DOHH2 (cell line): ENCODE measurements around the gene HACD2.

ENCODE experiments used
- H3F3A ChIP-seq: fragments of 200-600 bp; sonication (generic), shearing (Covaris generic); 2 replicates; pipeline ENCODE4 v1.6.0; 2016; ENCODE audit warnings: antibody characterized with exemption, mild to moderate bottlenecking; ENCODE audit not compliant: control insufficient read depth, insufficient read depth
- H3K27ac ChIP-seq: fragments of 200-600 bp; sonication (generic); 2 replicates; pipeline ENCODE4 v1.5.1; 2014; ENCODE audit warnings: low read depth, mild to moderate bottlenecking, low read length, moderate library complexity
- H3K27me3 ChIP-seq: fragments of 200-600 bp; sonication (generic); 2 replicates; pipeline ENCODE4 v1.6.1; 2014; ENCODE audit warnings: mild to moderate bottlenecking, low read length, mixed read lengths; ENCODE audit not compliant: control insufficient read depth
- H3K36me3 ChIP-seq: fragments of 200-600 bp; sonication (generic); 2 replicates; pipeline ENCODE4 v1.6.1; 2014; ENCODE audit warnings: mild to moderate bottlenecking, low read length, moderate library complexity, mixed read lengths; ENCODE audit not compliant: control insufficient read depth
- H3K4me1 ChIP-seq: fragments of 200-600 bp; sonication (generic); 2 replicates; pipeline ENCODE4 v1.6.1; 2014; ENCODE audit warnings: mild to moderate bottlenecking, low read length, mixed read lengths; ENCODE audit not compliant: control insufficient read depth
- H3K4me2 ChIP-seq: fragments of 200-600 bp; sonication (generic); 2 replicates; pipeline ENCODE4 v1.6.0; 2014; ENCODE audit warnings: mild to moderate bottlenecking, low read length, moderate library complexity
- H3K4me3 ChIP-seq: fragments of 200-600 bp; sonication (generic); 2 replicates; pipeline ENCODE4 v1.5.1; 2014; ENCODE audit warnings: mild to moderate bottlenecking, low read length, mixed read lengths
- H3K79me2 ChIP-seq: fragments of 200-600 bp; sonication (generic); 2 replicates; pipeline ENCODE4 v1.6.1; 2014; ENCODE audit warnings: mild to moderate bottlenecking, low read length, mixed read lengths; ENCODE audit not compliant: control insufficient read depth
- H3K9me2 ChIP-seq: fragments of 200-600 bp; sonication (generic); replicated peaks from 2 replicates; pipeline ENCODE4 v1.6.1; 2014; ENCODE audit warnings: mild to moderate bottlenecking, low read length, mixed read lengths; ENCODE audit not compliant: control insufficient read depth
- H3K9me3 ChIP-seq: fragments of 200-600 bp; sonication (generic); 2 replicates; pipeline ENCODE4 v1.6.1; 2014; ENCODE audit warnings: antibody characterized with exemption, low read length, mixed read lengths; ENCODE audit not compliant: control insufficient read depth, insufficient read depth
- H4K20me1 ChIP-seq: fragments of 200-600 bp; sonication (generic); 2 replicates; pipeline ENCODE4 v1.6.0; 2014; ENCODE audit warnings: low read depth, mild to moderate bottlenecking, antibody characterized with exemption, low read length, moderate library complexity; ENCODE audit not compliant: control insufficient read depth, insufficient read depth
- CTCF ChIP-seq: fragments of 200-600 bp; sonication (generic); IDR thresholded peaks from one replicate; pipeline ENCODE4 v1.5.1; 2014; ENCODE audit warnings: antibody characterized with exemption, mild to moderate bottlenecking, low read depth, low read length; ENCODE audit not compliant: poor library complexity, severe bottlenecking
- EZH2phosphoT487 ChIP-seq: fragments of 200-600 bp; sonication (generic); IDR thresholded peaks from 2 replicates; pipeline ENCODE4 v1.6.1; 2017; ENCODE audit warnings: borderline replicate concordance, mild to moderate bottlenecking, antibody characterized with exemption, low read length, moderate library complexity, mixed read lengths

Gene HACD2

GRCh38 chr3:123444744-123445143 lies 140.1 kb downstream of the HACD2 start:
- H4K20me1 ChIP-seq, result no peaks in the 10 kb centered on the region
- no peaks in the 10 kb centered on the region for H3K9me3 ChIP-seq

GRCh38 chr3:123444023-123444422 lies 140.8 kb downstream of the HACD2 start:
- H3K4me3 ChIP-seq, result no peak overlapping the region
- no peaks in the 10 kb centered on the region for H3K9me2 ChIP-seq
- H3K27me3 ChIP-seq, result peaks cover 14% of the 10 kb centered on the region
- no peaks in the 10 kb centered on the region for H3K79me2 ChIP-seq
- H3K4me2 ChIP-seq, result no peak overlapping the region
- TF ChIP-seq EZH2phosphoT487, result no peak
- no peak for TF ChIP-seq CTCF
- no peaks in the 10 kb centered on the region for H4K20me1 ChIP-seq
- H3K9me3 ChIP-seq, result no peaks in the 10 kb centered on the region
- H3K36me3 ChIP-seq, result no peaks in the 10 kb centered on the region
- H3K27ac ChIP-seq, result no peak overlapping the region
- H3K4me1 ChIP-seq, result no peaks in the 10 kb centered on the region
- H3F3A ChIP-seq, result no peaks in the 10 kb centered on the region

More at GRCh38 chr3:123444744-123445143, 140.1 kb downstream of the HACD2 start:
- Histone ChIP-seq H3K4me2 (no peak overlapping the region), H3K9me2 (no peaks in the 10 kb centered on the region), H3K36me3 (no peaks in the 10 kb centered on the region), H3K27me3 (peaks cover 14% of the 10 kb centered on the region), H3K79me2 (no peaks in the 10 kb centered on the region), H3K27ac (no peak overlapping the region), H3K4me3 (no peak overlapping the region), H3K4me1 (no peaks in the 10 kb centered on the region), H3F3A (no peaks in the 10 kb centered on the region)
- TF ChIP-seq EZH2phosphoT487 (no peak), CTCF (no peak)

- no peaks in the 10 kb centered on the region for H3K36me3 ChIP-seq
- H3K27me3 ChIP-seq, result peaks cover 14% of the 10 kb centered on the region
- H3K79me2 ChIP-seq, result no peaks in the 10 kb centered on the region
- no peak overlapping the region for H3K4me2 ChIP-seq
- TF ChIP-seq CTCF (no peak), EZH2phosphoT487 (no peak)
- no peaks in the 10 kb centered on the region for H3F3A ChIP-seq
- H4K20me1 ChIP-seq, result no peaks in the 10 kb centered on the region
- H3K4me1 ChIP-seq, result no peaks in the 10 kb centered on the region
- no peaks in the 10 kb centered on the region for H3K9me3 ChIP-seq
- H3K9me2 ChIP-seq, result no peaks in the 10 kb centered on the region
- no peak overlapping the region for H3K4me3 ChIP-seq
- no peak overlapping the region for H3K27ac ChIP-seq
Measured at GRCh38 chr3:123442908-123443307, 141.9 kb downstream of the HACD2 start.

GRCh38 chr3:123442125-123442524 lies 142.7 kb downstream of the HACD2 start:
- no peaks in the 10 kb centered on the region for H3K4me1 ChIP-seq
- TF ChIP-seq EZH2phosphoT487 (no peak), CTCF (no peak)
- H3K9me2 ChIP-seq, result no peaks in the 10 kb centered on the region
- no peaks in the 10 kb centered on the region for H3K79me2 ChIP-seq
- no peaks in the 10 kb centered on the region for H3K9me3 ChIP-seq
- no peak overlapping the region for H3K4me2 ChIP-seq
- H4K20me1 ChIP-seq, result no peaks in the 10 kb centered on the region
- peaks cover 14% of the 10 kb centered on the region for H3K27me3 ChIP-seq
- no peak overlapping the region for H3K27ac ChIP-seq
- no peaks in the 10 kb centered on the region for H3K36me3 ChIP-seq
- no peaks in the 10 kb centered on the region for H3F3A ChIP-seq
- H3K4me3 ChIP-seq, result no peak overlapping the region
